Measurements from ENCODE around the gene SPDYC.

GRCh38 chr11:65141896-65142494, 28.0 kb upstream of the SPDYC start:
- TF ChIP-seq CTCF (IDR thresholded peaks at IDR 0.05; ENCODE audit: low read length), result no peak
- no peak for TF ChIP-seq EZH2 (IDR thresholded peaks at IDR 0.05; ENCODE audit: borderline replicate concordance, low read length)

Data from OCI-LY1 (cell line).